Central memory CD4-positive, alpha-beta T cell (primary cell): ENCODE data around the gene PPP1R7.

ENCODE experiments used
- DNase-seq: peaks from one replicate; pipeline ENCODE4 v3.0.0; 2022

PPP1R7 gene

GRCh38 chr2:241141214-241141770, 9.0 kb upstream of the PPP1R7 start:
- no peak for DNase-seq

GRCh38 chr2:241142063-241142462, 8.2 kb upstream of the PPP1R7 start:
- no peak for DNase-seq

- no peak for DNase-seq
These were observed 7.7 kb upstream of the PPP1R7 start for GRCh38 chr2:241142593-241142992.

- DNase-seq = no peak
These were observed 4.0 kb upstream of the PPP1R7 start for GRCh38 chr2:241146286-241146685.

DNA sequence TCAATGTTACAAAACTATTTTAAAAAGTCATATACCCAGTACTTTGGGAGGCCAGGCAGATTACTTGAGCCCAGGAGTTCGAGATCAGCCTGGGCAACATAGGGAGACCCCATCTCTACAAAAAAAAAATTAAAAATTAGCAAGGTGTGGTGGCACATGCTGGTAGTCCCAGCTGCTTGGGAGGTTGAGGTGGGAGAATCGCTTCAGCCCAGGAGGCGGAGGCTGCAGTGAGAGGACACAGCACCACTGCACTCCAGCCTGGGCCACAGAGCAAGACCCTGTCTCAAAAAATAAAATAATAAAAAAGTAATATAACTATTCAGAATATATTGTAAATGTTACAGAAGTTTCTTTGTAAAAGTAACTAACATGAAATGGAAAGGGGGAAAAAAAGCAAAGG, 2.9 kb upstream of the PPP1R7 start:
- no peak for DNase-seq

GRCh38 chr2:241148239-241148638, 2.0 kb upstream of the PPP1R7 start:
- DNase-seq = no peak

DNA sequence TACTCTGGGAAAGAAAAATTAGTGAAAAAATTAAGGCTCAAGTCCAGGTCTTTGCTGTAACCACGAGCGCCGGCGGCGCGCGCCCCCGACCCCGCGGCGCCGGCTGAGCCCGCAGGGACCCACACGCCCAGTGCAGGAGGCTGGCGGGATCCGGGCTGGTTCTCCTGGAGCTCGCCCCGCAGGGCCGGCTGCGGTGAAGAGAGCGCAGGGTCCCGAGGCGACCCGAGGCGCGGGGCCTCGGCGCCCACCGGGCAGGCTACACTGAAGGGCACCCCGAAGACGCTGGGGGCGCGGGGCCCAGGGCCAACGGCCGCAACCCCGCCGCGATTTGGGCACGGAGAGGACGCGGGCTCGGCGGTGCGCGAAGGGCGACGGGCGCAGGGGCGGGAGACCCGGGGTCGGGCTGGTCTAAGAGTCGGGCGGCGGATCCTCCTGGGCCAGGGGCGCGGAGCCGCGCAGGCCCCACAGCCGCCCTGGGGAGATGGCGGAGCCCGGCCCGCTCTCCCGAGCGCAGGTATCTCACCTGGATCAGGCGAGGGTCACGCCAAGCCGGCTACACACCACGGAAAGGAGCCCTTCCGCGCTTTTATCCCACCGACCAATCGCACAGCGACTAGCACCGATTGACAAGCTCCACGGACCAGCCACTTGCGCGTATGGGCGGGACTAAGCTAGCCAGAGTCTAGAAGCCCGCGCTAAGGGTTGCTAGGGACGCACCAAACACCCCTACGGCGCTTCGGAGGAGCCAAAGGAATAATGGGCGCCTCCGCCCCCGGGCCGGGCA, 1.2 kb upstream of the PPP1R7 start, which contains the start of gene PASK:
Gene PASK, minus strand, starts transcription at position 582 of the 784 bp plus-strand sequence. CDS start 6,440 bp downstream, outside the sequence.
- DNase-seq = peak; percentile 91

DNA sequence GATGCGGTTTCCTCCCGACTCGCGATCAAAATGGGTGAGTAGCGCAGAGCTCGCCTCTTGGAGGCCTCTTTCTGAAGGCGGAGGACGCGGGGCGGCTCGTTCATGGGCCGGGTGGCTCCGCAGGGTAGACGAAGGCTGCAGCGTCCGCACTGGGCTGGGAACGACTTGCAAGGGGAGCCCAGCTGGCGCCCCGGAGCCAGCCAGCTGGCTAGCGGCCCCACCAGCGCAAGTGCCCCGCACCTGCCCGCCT, 667 bp upstream of the PPP1R7 start:
- DNase-seq = no peak

- DNase-seq = no peak
These were observed 628 bp downstream of the PPP1R7 start for GRCh38 chr2:241150660-241151530.

DNA sequence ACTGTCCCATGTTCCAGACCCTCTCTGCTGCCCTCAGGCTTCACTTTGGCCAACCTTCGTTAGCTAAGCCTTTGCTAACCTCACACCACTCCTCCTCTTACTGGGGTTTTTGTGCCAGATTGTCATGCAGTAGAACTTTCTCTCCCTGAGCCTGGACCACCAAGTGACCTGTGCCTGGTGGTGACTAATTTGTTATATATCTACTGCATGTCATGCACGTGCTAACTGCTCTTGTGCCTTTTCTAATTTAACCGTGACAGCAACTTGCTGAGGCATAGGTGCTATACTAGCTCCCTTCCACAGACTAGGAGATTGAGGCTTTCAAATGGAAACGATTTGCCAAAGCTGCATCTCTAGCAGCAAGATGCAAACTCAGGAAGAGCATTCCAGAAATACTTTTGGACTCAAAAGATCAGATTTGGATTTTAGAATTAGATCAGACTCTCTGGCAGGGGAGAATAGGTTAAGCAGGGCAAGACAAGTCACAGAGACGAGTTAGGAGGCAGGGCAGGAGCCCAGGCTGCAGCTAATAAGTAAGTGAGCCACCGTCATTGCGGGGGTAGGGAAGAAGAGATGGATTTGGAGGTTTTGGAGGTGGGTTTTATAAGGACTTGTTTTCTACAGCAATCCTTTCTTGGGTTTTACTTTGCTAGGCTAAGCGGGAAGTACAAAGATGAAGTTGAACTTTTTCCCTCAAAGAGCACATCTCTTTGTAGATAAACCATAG, 1.8 kb downstream of the PPP1R7 start:
- no peak for DNase-seq

GRCh38 chr2:241153616-241154015, 3.3 kb downstream of the PPP1R7 start:
- DNase-seq = no peak

DNA sequence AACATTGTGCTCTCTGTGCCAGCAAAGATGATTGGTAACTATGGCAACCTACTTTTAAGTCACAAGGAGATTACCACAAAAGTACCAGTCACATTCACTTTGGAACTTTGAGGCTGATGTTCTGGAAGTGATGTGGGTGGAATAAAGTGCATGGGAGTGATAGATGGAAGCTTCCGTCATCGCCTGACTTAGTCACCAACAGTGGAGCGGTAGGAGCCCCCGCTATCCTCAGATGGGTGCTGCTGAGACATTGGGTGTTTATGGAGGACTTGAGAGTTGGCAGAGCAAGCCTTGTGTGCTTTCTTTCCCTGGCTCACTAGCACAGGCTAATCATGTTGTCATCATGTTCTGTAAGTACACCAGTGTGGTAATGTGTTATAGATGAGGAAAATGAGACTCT, 4.6 kb downstream of the PPP1R7 start:
- no peak for DNase-seq

DNA sequence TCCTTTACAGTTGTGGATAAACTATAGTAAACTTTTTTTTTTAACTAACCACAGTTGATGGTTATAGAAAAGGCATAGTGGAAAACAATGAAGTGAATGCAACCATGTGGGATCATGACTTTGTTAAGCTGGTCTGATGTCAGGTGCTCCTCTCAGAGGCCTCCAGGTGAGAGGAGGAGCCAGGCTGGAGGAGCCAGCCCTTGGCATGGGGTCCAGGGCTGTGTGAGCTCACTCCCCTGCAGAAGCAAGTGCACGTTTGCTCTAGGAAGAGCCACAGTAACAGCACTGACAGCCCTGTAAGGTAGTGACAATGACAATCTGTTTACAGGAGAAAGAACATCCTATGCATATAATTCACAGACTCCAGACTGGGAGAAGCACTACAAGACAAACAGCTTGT, 5.7 kb downstream of the PPP1R7 start:
- DNase-seq = no peak

DNA sequence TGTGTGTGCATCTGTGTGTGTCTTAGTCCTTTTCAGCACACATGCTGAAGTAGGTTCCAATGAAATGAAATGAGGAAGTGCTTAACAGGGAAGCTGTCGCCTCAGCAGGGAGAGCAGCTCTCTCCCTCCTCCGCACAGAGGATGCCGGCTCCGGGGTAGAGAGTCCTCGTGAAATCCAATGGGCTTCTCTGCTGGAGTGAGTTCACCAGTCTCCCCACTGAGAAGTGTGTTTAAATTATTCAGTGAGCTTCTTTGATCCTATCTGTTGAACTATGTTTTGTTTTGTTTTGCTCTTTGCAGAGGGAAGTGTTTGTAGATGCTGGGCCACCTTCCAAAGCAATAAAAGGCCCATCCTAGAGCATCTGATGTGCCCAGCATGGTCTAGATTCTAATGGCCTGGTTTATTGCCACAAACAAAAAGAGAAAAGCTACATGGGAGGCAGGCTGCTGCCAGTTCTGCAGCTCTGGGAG, 6.7 kb downstream of the PPP1R7 start:
- no peak for DNase-seq

- no peak for DNase-seq
These were observed 7.7 kb downstream of the PPP1R7 start for GRCh38 chr2:241157841-241158545.

DNA sequence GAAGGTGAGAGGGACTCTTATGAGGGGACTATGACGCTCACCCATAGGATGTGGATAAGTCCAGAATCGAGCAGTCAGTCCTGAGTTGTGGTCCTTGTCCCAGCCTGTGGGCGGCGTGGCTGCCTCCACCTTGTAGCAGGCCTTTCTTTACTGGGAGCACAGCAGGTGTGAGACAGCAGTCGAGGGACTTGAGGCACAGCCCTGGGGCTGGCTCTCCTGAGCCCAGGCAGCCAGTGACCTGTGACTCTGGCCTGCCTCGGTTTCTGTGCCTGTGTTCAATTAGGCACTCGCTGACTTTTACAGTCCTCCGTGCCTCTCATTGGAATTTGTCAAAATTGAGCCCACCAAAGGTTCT, 8.3 kb downstream of the PPP1R7 start:
- DNase-seq = no peak

DNA sequence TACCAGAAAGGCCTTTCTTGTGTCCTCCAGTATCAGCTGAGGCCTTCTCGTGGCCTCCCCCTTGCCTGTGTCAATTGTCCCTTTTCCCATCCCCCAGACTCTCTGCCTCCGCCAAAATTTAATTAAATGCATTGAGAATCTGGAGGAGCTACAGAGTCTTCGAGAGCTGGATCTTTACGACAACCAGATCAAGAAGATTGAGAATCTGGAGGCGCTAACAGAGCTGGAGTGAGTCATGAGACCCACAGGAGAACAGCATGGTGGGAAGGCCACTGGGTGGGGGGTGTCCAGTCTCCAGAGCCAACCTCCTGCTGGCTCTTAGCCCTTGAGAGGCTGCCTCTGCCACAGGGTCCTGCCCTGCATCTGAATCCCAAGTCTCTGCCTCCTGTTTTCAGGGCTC, 8.8 kb downstream of the PPP1R7 start:
- DNase-seq = no peak

- no peak for DNase-seq
These were observed 10.1 kb downstream of the PPP1R7 start for GRCh38 chr2:241160318-241160717.

DNA sequence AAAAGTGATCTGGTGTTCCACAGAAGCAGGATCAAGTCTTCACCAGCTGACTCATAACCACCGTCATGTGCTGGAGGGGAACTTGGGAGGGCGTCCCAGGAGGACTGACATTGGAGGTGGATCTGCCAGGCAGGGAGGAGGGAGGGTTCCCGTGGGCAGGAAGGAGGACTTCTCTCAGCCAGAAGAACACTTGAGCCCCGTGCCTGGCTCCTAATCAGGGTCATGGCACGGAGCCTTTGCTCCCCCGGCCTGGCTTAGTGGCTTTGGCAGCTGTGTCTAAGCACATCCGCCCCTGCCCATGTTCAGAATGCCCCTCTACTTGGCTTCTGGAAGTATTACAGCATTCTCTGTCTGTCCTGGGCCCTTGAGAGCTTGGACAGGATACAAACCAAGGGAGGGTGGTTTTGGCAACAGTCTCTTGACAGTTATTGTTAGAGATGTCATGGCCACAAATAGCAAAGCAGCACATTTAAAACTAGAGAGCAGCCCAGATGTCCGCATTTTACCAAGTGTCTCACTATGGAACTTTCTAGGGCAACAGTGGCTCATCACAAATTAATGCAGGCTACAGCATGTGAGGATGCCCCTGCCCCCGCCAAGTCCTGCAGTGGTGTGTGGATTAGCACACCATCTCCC, 11.5 kb downstream of the PPP1R7 start:
- DNase-seq = no peak

GRCh38 chr2:241163601-241164118, 13.4 kb downstream of the PPP1R7 start:
- no peak for DNase-seq

DNA sequence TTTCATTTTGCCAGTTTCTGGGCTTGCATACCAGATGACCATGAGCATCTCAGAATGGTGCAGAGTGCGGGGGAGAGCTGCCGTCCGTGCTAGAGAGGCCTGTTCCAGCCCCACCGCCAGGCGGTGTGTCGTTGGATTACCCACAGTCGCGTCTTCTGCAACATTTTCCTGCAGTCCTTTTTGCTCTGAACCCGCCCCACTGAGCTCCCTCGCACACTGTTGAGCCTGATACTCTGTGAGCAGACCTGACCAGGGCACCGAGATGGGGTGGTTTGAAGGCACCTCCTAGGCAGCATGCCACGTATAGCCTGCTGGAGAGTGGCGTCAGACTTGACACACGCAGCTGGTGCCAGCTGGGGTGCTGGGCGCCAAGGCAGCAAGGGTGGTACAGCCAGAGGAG, 18.1 kb downstream of the PPP1R7 start:
- no peak for DNase-seq

- DNase-seq = no peak
These were observed 23.3 kb downstream of the PPP1R7 start for GRCh38 chr2:241173557-241173956.
